Caco-2 (cell line): ENCODE data around the gene THSD7A. TPM values are rescaled to one million over a fixed set of nuclear protein-coding genes. Genes with fewer than 3 reads are reported as not detected.

ENCODE experiments used
- BruUV-seq: library from RNA; stranded (reverse); fragments of 400-500 nt; replicated peaks from 2 replicates; lab custom pipeline; 2021; lab: Mats Ljungman, UMichigan
- CTCF ChIA-PET: fragments of 300-600 bp; sonication (Branson Sonifier 250); formaldehyde crosslinking; loops from one replicate; lab custom pipeline; 2022; ENCODE audit warnings: antibody characterized with exemption; lab: Charles Lee
- POLR2A ChIA-PET: fragments of 300-600 bp; sonication (Branson Sonifier 250); formaldehyde crosslinking; loops from one replicate; lab custom pipeline; 2022; ENCODE audit warnings: antibody characterized with exemption; lab: Charles Lee
- DNase-seq, 2 experiments: peaks; one replicate each; pipeline versions ENCODE4 v3.0.0 to v3.0.0-alpha.2; 2020 to 2022
- H3K27me3 ChIP-seq: replicated peaks from 2 replicates; pipeline ENCODE4 v1.6.0; 2011; ENCODE audit warnings: low read length; ENCODE audit not compliant: control insufficient read depth, insufficient read depth
- H3K36me3 ChIP-seq: 2 replicates; pipeline ENCODE4 v1.5.1; 2011; ENCODE audit warnings: low read length; ENCODE audit not compliant: control insufficient read depth, insufficient read depth
- H3K4me1 ChIP-seq: fragments of 250-450 bp; sonication (Bioruptor Pico); 2 replicates; pipeline ENCODE4 v1.5.1; 2020; ENCODE audit warnings: mild to moderate bottlenecking
- H3K4me3 ChIP-seq: 2 replicates; pipeline ENCODE4 v1.5.1; 2011; ENCODE audit warnings: low read depth, mild to moderate bottlenecking, control low read depth, low read length
- H3K9me3 ChIP-seq: fragments of 250-450 bp; sonication (Bioruptor Pico); 2 replicates; pipeline ENCODE4 v1.5.1; 2020; ENCODE audit warnings: mild to moderate bottlenecking, moderate library complexity
- H3K27ac Mint-ChIP-seq: one replicate; pipeline ENCODE4 v1.8.0; 2022; ENCODE audit warnings: mixed read lengths; ENCODE audit not compliant: unreplicated experiment
- H3K27me3 Mint-ChIP-seq: one replicate; pipeline ENCODE4 v1.8.0; 2022; ENCODE audit warnings: mixed read lengths; ENCODE audit not compliant: insufficient read depth, unreplicated experiment
- H3K36me3 Mint-ChIP-seq: one replicate; pipeline ENCODE4 v1.8.0; 2022; ENCODE audit warnings: mild to moderate bottlenecking, mixed read lengths; ENCODE audit not compliant: insufficient read depth, unreplicated experiment
- H3K4me1 Mint-ChIP-seq: one replicate; pipeline ENCODE4 v1.8.0; 2022; ENCODE audit warnings: low read depth, mixed read lengths; ENCODE audit not compliant: unreplicated experiment
- H3K4me3 Mint-ChIP-seq: one replicate; pipeline ENCODE4 v1.8.0; 2022; ENCODE audit warnings: mild to moderate bottlenecking, moderate library complexity, mixed read lengths; ENCODE audit not compliant: unreplicated experiment
- H3K9me3 Mint-ChIP-seq: one replicate; pipeline ENCODE4 v1.8.0; 2022; ENCODE audit warnings: mixed read lengths; ENCODE audit not compliant: unreplicated experiment
- intact Hi-C: fragments of 100-400 bp; cut with micrococcal nuclease; formaldehyde crosslinking; loops from one replicate; pipeline ENCODE4 v1.10.0; 2022; ENCODE audit not compliant: unreplicated experiment
- total RNA-seq: library from RNA; stranded (reverse); gene quantifications from 2 replicates; pipeline ENCODE4 v1.2.3, GENCODE V29; 2022
- TF ChIP-seq, protein P1 (sequence below), 2 experiments: fragments of 200-600 bp in 1 of 2; IDR thresholded peaks; 1 replicate in 1 of 2; 2 replicates in 1 of 2; pipeline versions ENCODE4 v1.5.1 to v1.8.0; 2011 to 2022; ENCODE audit warnings: antibody characterized with exemption in 1 of 2, control low read depth in 1 of 2, inconsistent platforms in 1 of 2, low read depth in 1 of 2, low read length in 1 of 2, mild to moderate bottlenecking in 1 of 2, moderate library complexity in 1 of 2; ENCODE audit not compliant: insufficient read depth in 1 of 2, severe bottlenecking in 1 of 2, unreplicated experiment in 1 of 2

Gene THSD7A
- total RNA-seq, 1 experiment from 2014 or later, result 0.05 TPM

DNA sequence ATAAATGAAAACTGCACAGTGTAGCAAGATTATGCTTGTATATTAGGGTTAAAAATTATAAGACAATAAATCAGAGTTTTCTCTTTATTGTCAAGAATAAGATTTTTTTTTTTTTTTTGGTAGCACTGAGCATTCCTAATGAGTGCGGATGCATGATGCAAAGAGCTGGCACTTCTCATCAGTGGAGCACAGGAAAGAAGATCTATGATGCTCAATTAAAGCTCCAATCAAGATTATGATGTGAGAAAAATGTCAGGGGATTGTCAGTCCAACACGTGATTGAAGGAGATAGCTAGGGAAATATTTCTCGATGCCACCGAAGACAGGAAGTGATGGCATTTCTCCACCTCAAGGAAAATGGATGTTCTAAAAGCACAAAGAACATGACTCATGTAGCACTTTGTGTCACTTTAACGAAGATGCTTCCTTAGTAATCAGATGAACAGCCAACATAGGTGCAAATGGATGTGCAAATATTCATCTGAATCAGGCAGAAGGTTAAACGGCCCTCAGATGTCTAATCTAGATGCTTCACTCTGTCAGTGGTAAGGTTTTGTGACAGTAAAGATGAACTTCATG is 240.9 kb downstream of the THSD7A start:
- Histone ChIP-seq H3K4me1 (no peaks in the 10 kb centered on the region), H3K4me3 (no peak overlapping the region), H3K36me3 (no peaks in the 10 kb centered on the region), H3K9me3 (no peaks in the 10 kb centered on the region), H3K27me3 (no peaks in the 10 kb centered on the region)
- ChIA-PET CTCF (no interaction called here), POLR2A (no interaction called here)
- TF ChIP-seq, protein P1, sequence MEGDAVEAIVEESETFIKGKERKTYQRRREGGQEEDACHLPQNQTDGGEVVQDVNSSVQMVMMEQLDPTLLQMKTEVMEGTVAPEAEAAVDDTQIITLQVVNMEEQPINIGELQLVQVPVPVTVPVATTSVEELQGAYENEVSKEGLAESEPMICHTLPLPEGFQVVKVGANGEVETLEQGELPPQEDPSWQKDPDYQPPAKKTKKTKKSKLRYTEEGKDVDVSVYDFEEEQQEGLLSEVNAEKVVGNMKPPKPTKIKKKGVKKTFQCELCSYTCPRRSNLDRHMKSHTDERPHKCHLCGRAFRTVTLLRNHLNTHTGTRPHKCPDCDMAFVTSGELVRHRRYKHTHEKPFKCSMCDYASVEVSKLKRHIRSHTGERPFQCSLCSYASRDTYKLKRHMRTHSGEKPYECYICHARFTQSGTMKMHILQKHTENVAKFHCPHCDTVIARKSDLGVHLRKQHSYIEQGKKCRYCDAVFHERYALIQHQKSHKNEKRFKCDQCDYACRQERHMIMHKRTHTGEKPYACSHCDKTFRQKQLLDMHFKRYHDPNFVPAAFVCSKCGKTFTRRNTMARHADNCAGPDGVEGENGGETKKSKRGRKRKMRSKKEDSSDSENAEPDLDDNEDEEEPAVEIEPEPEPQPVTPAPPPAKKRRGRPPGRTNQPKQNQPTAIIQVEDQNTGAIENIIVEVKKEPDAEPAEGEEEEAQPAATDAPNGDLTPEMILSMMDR (IDR thresholded peaks at IDR 0.05; ENCODE audit: insufficient read depth in 1 of 2, low read depth in 1 of 2, low read length in 1 of 2, severe bottlenecking in 1 of 2, unreplicated experiment in 1 of 2), result no peak
- Mint-ChIP-seq H3K36me3 (no peaks in the 10 kb centered on the region), H3K4me1 (no peaks in the 10 kb centered on the region), H3K27ac (no peak overlapping the region), H3K9me3 (no peaks in the 10 kb centered on the region), H3K27me3 (no peaks in the 10 kb centered on the region), H3K4me3 (no peak overlapping the region)
- BruUV-seq, result no TSS peak
- intact Hi-C loops, result no loop called here
- no peak for DNase-seq

DNA sequence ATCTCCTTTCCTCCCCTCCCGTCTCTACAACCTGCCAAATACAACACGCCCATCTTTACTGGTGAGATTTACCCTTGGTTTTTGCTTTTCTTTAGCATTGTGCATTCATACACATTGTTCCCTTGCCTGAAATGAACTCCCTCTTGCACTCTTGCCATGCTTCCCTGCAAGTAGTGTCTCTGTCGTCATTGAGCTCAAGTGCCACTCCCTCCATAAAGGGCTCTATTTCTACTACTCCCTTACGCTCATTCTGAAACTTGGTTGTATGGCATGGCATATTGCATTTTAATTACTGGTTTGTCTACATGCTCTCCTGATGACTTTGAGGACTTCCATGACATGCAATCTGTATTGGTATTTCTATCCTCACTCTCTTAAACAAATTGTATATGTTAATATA is 242.7 kb downstream of the THSD7A start:
- no peak for DNase-seq
- BruUV-seq, result no TSS peak
- intact Hi-C loops, result no loop called here
- H3K36me3 ChIP-seq, result no peaks in the 10 kb centered on the region
- Mint-ChIP-seq H3K27ac (no peak overlapping the region), H3K27me3 (no peaks in the 10 kb centered on the region), H3K4me1 (no peaks in the 10 kb centered on the region), H3K4me3 (no peak overlapping the region), H3K9me3 (no peaks in the 10 kb centered on the region), H3K36me3 (no peaks in the 10 kb centered on the region)
- no peaks in the 10 kb centered on the region for H3K4me1 ChIP-seq
- ChIA-PET CTCF (no interaction called here), POLR2A (no interaction called here)
- no peaks in the 10 kb centered on the region for H3K9me3 ChIP-seq
- no peak overlapping the region for H3K4me3 ChIP-seq
- no peaks in the 10 kb centered on the region for H3K27me3 ChIP-seq
- TF ChIP-seq, protein P1 (IDR thresholded peaks at IDR 0.05; ENCODE audit: insufficient read depth in 1 of 2, low read depth in 1 of 2, low read length in 1 of 2, severe bottlenecking in 1 of 2, unreplicated experiment in 1 of 2), result no peak

DNA sequence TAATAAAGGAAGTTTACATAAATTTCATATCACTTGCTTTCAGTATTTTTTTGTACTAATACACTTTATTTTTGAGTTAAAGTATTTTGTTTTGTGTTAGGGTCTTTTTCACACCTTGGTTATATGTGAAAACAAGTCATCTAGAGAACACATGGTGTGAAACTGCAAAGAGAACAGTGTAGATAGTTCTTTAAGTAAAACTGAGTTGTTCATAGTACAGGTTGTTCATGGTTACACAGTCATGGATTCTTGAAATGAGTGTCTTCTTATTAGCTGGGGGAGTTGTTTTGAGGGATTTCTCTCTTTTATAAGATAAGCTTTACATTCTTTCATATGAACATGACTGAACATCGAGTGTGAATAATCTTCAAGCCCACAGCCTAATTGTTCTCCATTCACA is 244.2 kb downstream of the THSD7A start:
- no peak overlapping the region for H3K27ac Mint-ChIP-seq
- H3K4me3 ChIP-seq, result no peak overlapping the region
- no peaks in the 10 kb centered on the region for H3K4me1 Mint-ChIP-seq
- ChIA-PET CTCF (no interaction called here), POLR2A (no interaction called here)
- H3K4me3 Mint-ChIP-seq, result no peak overlapping the region
- H3K9me3 Mint-ChIP-seq, result no peaks in the 10 kb centered on the region
- BruUV-seq, result no TSS peak
- DNase-seq, result no peak
- H3K36me3 Mint-ChIP-seq, result no peaks in the 10 kb centered on the region
- H3K36me3 ChIP-seq, result no peaks in the 10 kb centered on the region
- no peaks in the 10 kb centered on the region for H3K27me3 ChIP-seq
- no peaks in the 10 kb centered on the region for H3K27me3 Mint-ChIP-seq
- TF ChIP-seq, protein P1 (IDR thresholded peaks at IDR 0.05; ENCODE audit: insufficient read depth in 1 of 2, low read depth in 1 of 2, low read length in 1 of 2, severe bottlenecking in 1 of 2, unreplicated experiment in 1 of 2), result no peak
- H3K4me1 ChIP-seq, result no peaks in the 10 kb centered on the region
- intact Hi-C loops, result no loop called here
- no peaks in the 10 kb centered on the region for H3K9me3 ChIP-seq
